Raji (cell line): ENCODE data around the gene HOXA6.

Experiments used
- POLR2A ChIP-seq: IDR thresholded peaks from 2 replicates; pipeline ENCODE4 v1.6.1; 2011; ENCODE audit warnings: low read depth, low read length, control low read depth; ENCODE audit not compliant: insufficient read depth

Gene HOXA6

DNA sequence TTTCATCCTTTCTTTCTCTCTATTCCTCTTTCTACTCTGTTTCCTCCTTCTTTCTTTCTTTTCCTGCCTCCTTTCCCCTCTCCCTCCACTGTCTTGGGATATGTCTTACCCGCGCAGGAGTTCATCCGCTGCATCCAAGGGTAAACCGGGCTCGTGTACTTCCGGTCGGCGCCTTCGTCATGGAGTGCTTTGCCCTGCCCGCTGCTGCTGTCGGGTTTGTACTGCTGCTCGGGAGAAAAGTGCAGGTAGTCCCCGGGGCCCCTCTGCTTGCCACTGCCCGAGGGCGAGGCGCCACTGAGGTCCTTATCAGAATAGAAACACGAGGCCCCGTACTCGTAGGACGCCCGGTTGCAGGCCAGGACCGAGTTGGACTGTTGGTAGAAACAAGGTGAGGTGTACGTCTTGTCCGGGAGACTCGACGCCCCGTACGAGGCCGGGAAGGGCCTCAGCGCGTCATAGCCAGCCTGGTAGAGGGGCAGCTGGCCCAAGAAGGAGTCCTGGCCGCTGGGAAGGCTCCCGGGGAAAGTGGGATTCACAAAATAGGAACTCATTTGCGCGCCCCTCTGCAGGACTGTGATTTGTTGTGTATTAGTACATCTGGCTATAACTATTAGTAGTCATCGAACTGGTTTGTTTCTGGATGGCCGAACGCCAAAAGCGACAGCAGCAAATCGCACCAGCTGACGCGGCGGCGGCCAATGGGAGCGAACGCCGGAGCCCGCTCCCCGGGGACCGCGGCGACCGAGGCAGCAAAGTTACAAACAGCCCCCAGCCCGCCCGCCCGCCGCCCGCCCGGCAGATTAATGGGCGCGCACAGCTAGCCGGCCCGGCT, at the start of gene HOXA6:
Gene HOXA6, minus strand, starts transcription at position 576 of the 832 bp plus-strand sequence. Its CDS starts 25 bp downstream, at position 551.
- TF ChIP-seq POLR2A, result no peak

GRCh38 chr7:27196287-27196767, 48.8 kb upstream of the HOXA6 start:
- no peak for TF ChIP-seq POLR2A

DNA sequence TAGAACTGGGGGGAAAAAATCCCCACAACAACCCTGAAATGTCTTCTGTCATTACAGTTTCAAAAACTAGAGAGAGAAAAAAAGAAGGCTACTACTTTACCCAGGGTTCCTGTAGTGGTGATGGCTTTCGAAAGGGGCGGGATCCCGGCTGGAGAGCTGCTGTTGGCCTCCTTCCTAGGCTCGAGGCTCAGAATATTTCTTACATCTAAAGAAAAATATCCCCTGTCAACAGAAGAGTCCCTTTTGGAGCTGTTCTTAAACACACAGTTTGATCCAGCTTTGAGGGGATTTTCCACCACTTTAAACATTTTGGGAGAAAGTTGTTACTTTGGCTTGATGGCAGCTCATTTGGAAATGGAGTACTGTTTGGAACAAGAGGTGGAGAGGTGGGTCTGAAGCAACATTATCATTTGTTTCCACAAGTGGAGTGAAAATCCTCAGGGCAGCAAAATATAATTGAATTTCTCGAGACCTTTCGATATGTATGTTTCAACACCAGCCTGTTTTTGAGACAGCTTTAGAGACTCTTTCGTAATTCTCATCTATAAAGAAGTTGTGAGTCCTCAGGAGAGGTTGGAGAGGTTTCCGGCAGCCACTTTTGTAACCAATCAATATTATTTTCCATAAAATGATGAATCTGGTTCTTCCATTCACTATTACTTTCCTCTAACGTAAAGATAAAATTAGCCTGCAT, 47.3 kb upstream of the HOXA6 start:
- no peak for TF ChIP-seq POLR2A

DNA sequence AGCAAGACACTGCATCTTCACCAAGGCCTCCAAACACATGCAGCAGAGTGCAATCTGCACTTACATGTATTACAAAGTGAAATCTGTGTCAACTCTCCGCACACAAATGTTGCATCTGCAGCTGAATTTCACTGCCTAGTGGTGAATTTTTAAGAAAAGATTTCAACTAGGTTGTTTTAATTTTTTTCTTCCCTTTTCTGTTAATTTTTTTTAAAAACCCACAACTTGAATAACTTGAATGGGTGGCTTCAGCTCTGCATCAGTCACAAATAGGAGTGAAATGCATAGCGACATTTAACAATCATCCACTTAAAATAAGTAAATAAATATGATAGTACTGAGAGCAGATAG, 46.4 kb upstream of the HOXA6 start:
- TF ChIP-seq POLR2A, result no peak

- no peak for TF ChIP-seq POLR2A
Measured at GRCh38 chr7:27193335-27194001, 45.9 kb upstream of the HOXA6 start.

DNA sequence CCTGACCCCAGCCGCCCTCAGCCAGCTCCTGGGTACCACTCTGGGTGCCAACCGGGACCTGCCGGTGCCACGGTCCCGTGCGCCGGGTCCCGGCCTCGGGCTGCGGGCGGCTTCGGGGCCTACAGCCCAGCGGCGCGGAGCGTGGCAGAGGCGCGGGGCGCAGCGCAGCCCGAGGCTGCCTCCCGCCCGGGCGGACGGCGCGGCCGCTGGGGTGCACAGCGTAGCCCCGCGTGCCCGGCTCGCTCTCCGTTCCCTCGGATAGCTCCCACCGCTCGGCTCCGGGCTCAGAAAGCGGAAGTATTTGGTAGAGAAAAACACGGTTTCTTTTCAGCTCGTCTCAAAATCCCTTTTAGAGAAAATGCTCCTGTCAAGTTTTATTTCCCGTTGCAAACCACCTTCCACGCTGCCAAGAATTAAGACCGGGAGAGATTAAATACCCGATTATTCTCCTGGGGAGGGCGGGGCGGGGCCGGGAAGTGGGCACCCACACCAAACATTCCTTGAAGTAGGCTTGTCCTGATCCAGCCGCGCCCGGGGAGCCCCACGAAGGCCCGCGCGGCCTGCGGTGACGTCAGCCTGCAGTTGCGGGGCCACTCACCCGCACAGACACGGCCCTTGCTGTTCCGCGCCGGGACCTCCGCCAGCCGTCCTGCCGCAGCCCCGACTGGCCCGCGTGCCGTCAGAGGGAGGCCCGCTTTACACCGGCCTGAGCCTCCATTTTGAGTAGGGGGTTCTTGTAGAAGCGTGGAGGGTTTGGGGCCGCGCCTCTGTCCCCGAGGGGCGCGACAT, 45.2 kb upstream of the HOXA6 start:
- TF ChIP-seq POLR2A, result no peak

DNA sequence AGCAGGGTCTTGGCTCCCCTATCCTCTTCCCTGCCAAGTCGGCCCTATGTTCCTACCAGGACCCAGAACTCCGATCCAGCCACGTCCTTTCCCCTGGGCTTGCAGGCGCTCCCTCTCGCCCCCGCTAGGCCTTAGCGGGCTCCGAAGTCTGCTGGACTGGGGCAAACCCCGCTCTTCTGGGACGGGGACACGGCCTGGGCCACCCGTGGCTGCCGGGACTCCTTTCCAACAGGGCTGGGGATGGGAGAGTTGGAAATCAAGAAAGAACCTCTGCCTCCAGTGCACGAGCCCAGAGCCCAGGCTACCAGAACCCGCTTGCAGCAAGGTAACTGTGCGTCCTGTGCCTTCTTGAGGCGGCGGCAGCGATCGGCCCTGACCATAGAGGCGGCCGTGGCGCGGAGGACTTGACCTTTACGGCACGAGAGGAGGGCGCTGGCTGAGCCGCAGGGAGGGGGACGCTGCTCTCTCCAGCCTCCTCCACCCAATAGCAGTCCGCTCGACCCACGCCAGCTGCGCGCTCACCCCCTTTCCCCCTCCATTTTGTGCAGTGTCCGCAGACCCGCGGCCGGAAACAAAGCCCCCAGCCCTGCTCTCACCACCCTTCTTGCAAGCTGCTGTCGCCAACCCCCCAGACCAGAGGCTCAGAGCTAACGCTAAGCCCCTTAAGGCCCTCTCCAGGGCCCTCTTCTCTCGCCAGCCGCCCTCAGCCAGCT, 44.4 kb upstream of the HOXA6 start:
- no peak for TF ChIP-seq POLR2A

DNA sequence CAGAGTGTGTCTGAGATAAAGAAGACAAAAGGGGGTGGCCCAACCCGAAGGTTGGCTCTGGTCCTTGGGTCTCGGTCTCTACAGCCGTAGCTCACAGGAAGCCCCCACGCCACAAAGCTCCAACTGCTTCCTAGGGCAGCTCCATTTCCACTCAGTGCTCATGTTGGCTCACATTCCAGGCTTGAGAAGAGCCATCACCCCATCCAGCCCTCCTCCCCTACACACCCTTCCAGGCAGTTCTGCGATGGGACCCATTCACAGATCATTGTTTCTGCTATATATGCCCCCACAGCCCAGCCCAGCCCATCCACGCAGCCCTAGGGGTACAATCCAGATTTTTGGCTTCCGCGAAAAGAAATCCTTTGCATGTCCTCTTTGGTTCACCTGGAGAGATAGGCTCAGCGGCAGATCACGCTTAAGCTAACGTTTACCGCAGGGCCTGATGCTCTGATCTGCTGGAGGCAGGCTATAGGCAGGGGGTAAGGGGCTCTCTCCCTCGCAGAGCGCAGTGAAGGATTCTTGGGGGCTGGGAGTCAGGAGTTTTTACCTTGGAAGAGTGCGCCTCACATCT, 43.7 kb upstream of the HOXA6 start:
- no peak for TF ChIP-seq POLR2A

DNA sequence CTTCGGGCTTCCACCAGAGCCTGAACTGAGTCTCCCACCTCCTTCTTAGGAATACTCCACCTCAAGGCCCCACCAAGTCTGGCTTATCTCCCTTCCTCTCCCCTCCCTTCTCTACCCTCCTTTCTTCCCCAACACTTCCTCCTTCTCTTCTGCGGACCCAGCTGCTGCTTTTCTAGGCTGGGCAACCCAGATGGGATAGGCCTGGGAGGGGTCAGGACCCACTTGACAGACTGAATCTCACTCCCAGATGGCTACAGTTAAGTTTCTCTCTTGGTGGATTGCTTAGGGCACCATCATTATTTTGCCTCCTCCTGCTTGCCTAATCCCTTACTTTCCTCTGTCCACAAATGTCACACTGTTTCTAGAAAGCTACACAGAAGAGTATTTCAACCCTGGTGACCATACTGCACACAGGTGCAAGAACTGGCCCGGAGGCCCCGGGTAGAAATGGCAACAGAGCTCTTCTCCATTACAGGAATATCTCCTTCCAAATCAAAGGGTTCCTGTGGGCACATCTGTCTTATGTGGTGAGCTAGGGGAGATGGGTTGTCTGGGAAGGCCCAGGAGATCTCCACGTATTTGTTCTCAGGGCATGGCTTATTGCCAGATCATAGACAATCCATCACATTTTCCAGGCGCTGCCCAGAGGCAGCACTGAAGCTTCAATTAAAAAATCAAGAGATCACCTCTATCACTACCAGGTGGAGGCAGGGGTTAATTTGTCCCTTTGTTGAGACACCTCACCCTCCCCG, 42.6 kb upstream of the HOXA6 start:
- no peak for TF ChIP-seq POLR2A

DNA sequence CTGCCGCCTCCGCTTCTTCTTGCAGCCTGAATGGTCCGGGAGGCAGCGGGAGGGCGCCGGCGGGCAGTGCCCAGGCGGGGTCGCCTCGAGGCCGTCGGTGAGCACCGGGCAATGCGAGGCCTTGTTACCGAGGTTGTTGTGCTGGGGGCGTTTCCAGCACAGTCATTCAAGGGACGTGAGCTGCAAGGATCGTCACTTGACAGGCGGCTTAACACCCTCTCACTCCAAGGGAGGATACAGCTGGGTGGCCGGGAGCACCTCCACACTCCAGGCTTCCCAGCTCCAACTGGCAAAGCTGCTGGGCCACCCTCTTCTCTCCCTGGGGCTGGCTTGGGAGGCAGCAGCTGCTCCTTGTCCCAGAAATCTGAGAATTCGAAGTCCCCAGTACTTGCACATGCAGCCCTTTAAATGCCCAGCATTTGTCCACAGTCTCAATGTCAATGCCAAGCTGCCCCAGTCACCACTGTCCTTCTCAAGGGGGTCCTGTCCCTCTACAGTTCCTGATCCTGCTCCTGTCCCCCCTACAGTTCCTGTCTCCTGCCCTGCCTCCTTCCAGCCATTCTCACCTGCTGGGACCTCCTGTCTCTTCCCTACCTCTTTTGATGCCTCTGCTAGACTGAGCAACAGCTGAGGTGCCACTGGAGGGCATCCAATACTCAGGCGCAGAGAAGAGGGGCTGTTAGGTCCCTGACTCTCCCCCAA, 41.9 kb upstream of the HOXA6 start:
- no peak for TF ChIP-seq POLR2A

- TF ChIP-seq POLR2A, result no peak
Measured at GRCh38 chr7:27188386-27189294, 41.1 kb upstream of the HOXA6 start.

DNA sequence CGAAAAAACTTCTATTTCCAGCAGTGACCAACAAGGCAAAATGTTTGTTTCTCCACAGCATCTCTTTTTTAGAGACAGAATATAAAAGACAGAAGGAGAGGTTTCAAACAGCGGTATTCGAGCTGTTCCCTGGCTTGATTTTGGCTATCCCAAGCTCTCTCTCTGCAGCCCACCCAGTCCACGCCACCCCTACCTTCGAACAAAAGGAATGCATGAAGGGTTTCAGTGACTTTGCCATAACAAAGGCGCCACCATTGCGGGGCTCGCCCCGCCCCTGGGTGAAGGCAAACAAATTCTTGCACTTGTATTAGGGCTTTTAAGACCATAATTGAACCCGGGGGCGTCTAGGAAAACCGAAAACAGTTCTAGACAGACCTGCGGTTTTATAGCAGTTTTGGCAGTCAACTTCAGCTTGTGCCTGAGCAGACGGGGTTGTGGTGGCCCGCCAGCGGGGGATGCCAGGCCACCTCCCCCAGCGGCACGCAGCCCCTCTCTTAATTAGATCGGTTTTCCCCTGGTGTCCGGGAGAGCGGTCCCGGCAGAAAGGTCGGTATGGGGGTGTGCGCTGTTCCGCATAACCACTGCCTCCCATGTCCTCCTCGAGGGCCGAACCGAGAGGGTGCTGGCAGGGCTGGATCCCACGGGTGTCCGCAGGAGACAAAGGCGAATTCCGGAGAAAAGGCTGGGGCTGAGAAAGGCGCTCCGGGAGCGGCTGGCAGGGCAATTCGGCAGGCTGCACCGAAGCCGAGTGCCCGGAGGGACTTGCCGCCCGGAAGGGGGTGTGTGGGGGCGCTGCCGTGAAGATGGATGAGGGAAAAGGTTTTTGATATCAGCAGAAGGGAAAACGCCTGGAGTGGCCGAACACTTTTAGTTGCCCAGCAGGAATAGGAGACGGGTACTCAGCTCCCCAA, 40.2 kb upstream of the HOXA6 start:
- TF ChIP-seq POLR2A, result no peak
